Spleen (tissue), 11 donors: ENCODE data around the gene SORBS2. TPM values are rescaled to one million over a fixed set of nuclear protein-coding genes. Genes with fewer than 3 reads are reported as not detected.

ENCODE experiments used
- DNase-seq: peaks from one replicate; pipeline ENCODE4 v3.0.0-alpha.2; 2020
- H3K27ac ChIP-seq, 8 donors: fragments of 200-600 bp; sonication (generic) in 7 of 8; 1 replicate in 4 of 8; 2 replicates in 4 of 8; pipeline versions ENCODE4 v1.5.0 to v1.8.0; 2016 to 2021; ENCODE audit warnings: inconsistent platforms in 4 of 8, mild to moderate bottlenecking in 4 of 8, moderate library complexity in 1 of 8
- H3K27me3 ChIP-seq, 7 donors: fragments of 200-600 bp; sonication (generic) in 6 of 7; replicated peaks in 1 of 7; 1 replicate in 4 of 7; 2 replicates in 3 of 7; pipeline versions ENCODE4 v1.5.0 to v1.8.0; 2016 to 2021; ENCODE audit warnings: inconsistent platforms in 3 of 7, mild to moderate bottlenecking in 1 of 7
- H3K36me3 ChIP-seq, 6 donors: fragments of 200-600 bp; sonication (generic) in 5 of 6; 1 replicate in 4 of 6; 2 replicates in 2 of 6; pipeline versions ENCODE4 v1.5.0 to v1.8.0; 2016 to 2021; ENCODE audit warnings: inconsistent platforms in 2 of 6
- H3K4me1 ChIP-seq, 6 donors: fragments of 200-600 bp; sonication (generic) in 5 of 6; 1 replicate in 3 of 6; 2 replicates in 3 of 6; pipeline versions ENCODE4 v1.5.0 to v1.8.0; 2016 to 2021; ENCODE audit warnings: inconsistent platforms in 3 of 6
- H3K4me3 ChIP-seq, 8 donors: fragments of 200-600 bp; sonication (generic) in 7 of 8; 1 replicate in 4 of 8; 2 replicates in 4 of 8; pipeline versions ENCODE4 v1.5.0 to v1.8.0; 2016 to 2021; ENCODE audit warnings: inconsistent platforms in 4 of 8, mild to moderate bottlenecking in 4 of 8, moderate library complexity in 2 of 8
- H3K9me3 ChIP-seq, 8 donors: fragments of 200-600 bp; sonication (generic) in 7 of 8; 1 replicate in 4 of 8; 2 replicates in 4 of 8; pipeline versions ENCODE4 v1.5.0 to v1.8.0; 2016 to 2021; ENCODE audit warnings: inconsistent platforms in 4 of 8
- CTCF ChIP-seq, 11 experiments: fragments of 200-600 bp in 7 of 11; fragments of 450-650 bp in 4 of 11; sonication (generic) in 4 of 11; IDR thresholded peaks in 8 of 11; conservative IDR thresholded peaks in 3 of 11; 1 replicate in 7 of 11; 2 replicates in 4 of 11; pipeline versions ENCODE4 v1.4.0 to v1.8.0; 2016 to 2021; ENCODE audit warnings: antibody characterized with exemption in 11 of 11, inconsistent platforms in 4 of 11, mild to moderate bottlenecking in 1 of 11
- POLR2A ChIP-seq, 3 donors: fragments of 450-650 bp; IDR thresholded peaks; one replicate each; pipeline ENCODE4 v1.5.1; 2017; ENCODE audit warnings: antibody characterized with exemption in 3 of 3, mild to moderate bottlenecking in 1 of 3
- POLR2AphosphoS5 ChIP-seq, 3 donors: sonication (generic); formaldehyde crosslinking; IDR thresholded peaks; one replicate each; pipeline ENCODE4 v1.5.1; 2017; ENCODE audit warnings: antibody characterized with exemption in 3 of 3
- WGBS, 5 donors: extraction: QIAGEN DNeasy Blood & Tissue Kit in 3 of 5; methylation state at CpG; one replicate each; pipeline versions ENCODE4 v1.1.5 to v1.1.7; 2013 to 2018; 5-methylcytosine and 5-hydroxymethylcytosine counted together
- intact Hi-C: fragments of 100-400 bp; cut with DNase I; formaldehyde crosslinking; loops from one replicate; pipeline ENCODE4 v1.15.0; 2023; ENCODE audit warnings: low total_unique reads
- polyA plus RNA-seq, 3 donors: library from polyadenylated mRNA; stranded (reverse); fragments of 200-250 nt; gene quantifications; one replicate each; pipeline ENCODE4 v1.2.1, GENCODE V29; 2013
- total RNA-seq, 7 donors: library from RNA; depleted of rRNA in 3 of 7; stranded (reverse); fragments of >200 nt in 3 of 7; fragmentation: NEBNext Ultra II Directional in 4 of 7; extraction: Animal tissue kit (Norgen Biotek cat#: 25700) in 4 of 7; gene quantifications; one replicate each; pipeline versions ENCODE4 v1.1.0 to v1.2.1, GENCODE V29; 2016 to 2021
- donor health status: healthy with polysubstance abuse.
- donor health status: DM: no; HTN: no; CAD: no; lungs with moderate emphysema.
- donor health status: DM: no; HTN: no; CAD: no.
- donor health status: Bipolar disorder and iron deficiency.
- donor health status: healthy.
- donor health status: DM: no; HTN: no; CAD: no.
- donor health status: DM: yes; HTN: yes; CAD: no.

Gene SORBS2
- total and polyA plus RNA-seq, 10 donors, result 5.9 to 128 (median 84.8) TPM

DNA sequence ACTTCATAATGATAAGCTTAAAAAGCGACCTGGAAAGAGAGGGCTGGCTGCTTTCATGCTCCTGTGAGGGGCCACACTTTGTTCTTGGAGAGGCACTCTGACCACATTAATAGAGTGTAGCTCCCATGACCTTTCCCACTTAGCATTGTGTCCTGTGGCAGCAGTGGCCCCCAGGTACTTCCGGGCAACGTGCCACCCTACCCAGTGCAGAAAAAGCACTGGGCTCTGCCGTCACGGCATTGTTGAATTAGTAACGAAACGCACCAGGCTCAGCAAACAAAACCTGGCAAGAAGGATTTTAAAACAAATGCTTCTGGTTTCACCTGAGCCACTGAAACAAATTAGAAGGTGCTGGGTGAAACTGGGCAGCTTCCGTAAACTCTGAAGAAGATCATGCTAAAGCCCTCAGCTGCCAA, 5.4 kb upstream of the SORBS2 start:
- Histone ChIP-seq H3K4me3 (no peak overlapping the region), H3K27ac (no peak overlapping the region), H3K4me1 (peaks cover 0 to 5% (median 0%) of the 10 kb centered on the region in 6 donors), H3K9me3 (peaks cover 0 to 4% (median 0%) of the 10 kb centered on the region in 8 donors), H3K36me3 (no peaks in the 10 kb centered on the region), H3K27me3 (no peaks in the 10 kb centered on the region)
- 56 to 92% (median 75%) methylated on average over 8 of the region's 8 CpGs for WGBS, 5 donors
- DNase-seq, result no peak
- TF ChIP-seq POLR2AphosphoS5 (IDR thresholded peaks at IDR 0.05) (peak in 2 of 3 donors; percentile 17 to 34), CTCF (IDR thresholded peaks at IDR 0.05 in 8 of 11, conservative IDR thresholded peaks at IDR 0.05 in 3 of 11) (no peak)
- intact Hi-C loops, result no loop called here

DNA sequence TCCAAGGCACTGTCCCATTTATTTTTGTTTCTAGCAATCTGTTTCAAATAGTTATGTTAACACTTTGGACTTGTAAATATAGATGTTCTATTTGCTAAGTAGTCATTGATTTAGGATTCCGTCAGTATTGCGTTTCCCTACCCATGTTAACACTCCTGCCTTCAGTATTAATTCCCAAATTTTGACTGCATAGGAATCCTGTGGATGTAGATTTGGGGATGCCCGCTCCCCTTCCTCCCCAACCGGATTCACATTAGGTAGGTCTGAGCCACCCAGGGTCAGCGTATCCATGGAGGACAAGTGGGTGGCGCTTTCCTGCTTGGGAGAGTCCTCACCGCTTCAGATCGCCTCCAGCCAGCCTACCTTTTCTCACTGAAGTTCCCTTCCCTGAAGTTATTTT, 1.1 kb upstream of the SORBS2 start:
- no peaks in the 10 kb centered on the region for H3K36me3 ChIP-seq
- H3K4me1 ChIP-seq, result peaks cover 0 to 12% (median 5%) of the 10 kb centered on the region in 6 donors
- TF ChIP-seq POLR2A (IDR thresholded peaks at IDR 0.05) (no peak), CTCF (IDR thresholded peaks at IDR 0.05 in 8 of 11, conservative IDR thresholded peaks at IDR 0.05 in 3 of 11) (no peak), POLR2AphosphoS5 (IDR thresholded peaks at IDR 0.05) (no peak)
- WGBS, 5 donors, result 93 to 98% (median 95%) methylated on average over 8 of the region's 8 CpGs
- intact Hi-C loops, result no loop called here
- H3K27me3 ChIP-seq, result peaks cover 0 to 6% (median 0%) of the 10 kb centered on the region in 7 donors
- DNase-seq, result no peak
- no peaks in the 10 kb centered on the region for H3K9me3 ChIP-seq
- H3K4me3 ChIP-seq, result no peak overlapping the region
- no peak overlapping the region for H3K27ac ChIP-seq

- H3K4me3 ChIP-seq, result peak overlapping the region in 6 of 8 donors; percentile 2 to 64 (median 30)
- intact Hi-C loops, result no loop called here
- H3K27me3 ChIP-seq, result peaks cover 0 to 6% (median 0%) of the 10 kb centered on the region in 7 donors
- no peak for DNase-seq
- TF ChIP-seq POLR2AphosphoS5 (IDR thresholded peaks at IDR 0.05), result no peak
- TF ChIP-seq CTCF (IDR thresholded peaks at IDR 0.05 in 8 of 11, conservative IDR thresholded peaks at IDR 0.05 in 3 of 11), result no peak
- TF ChIP-seq POLR2A (IDR thresholded peaks at IDR 0.05), result no peak
- WGBS, 5 donors, result 75 to 86% (median 79%) methylated on average over 13 of the region's 13 CpGs
- H3K36me3 ChIP-seq, result no peaks in the 10 kb centered on the region
- peak overlapping the region in 7 of 8 donors; percentile 26 to 70 (median 56) for H3K27ac ChIP-seq
- H3K4me1 ChIP-seq, result peaks cover 0 to 11% (median 4%) of the 10 kb centered on the region in 6 donors
- H3K9me3 ChIP-seq, result no peaks in the 10 kb centered on the region
Measured at GRCh38 chr4:185810746-185811508, 1.1 kb downstream of the SORBS2 start.

- Histone ChIP-seq H3K4me3 (peak overlapping the region in 4 of 8 donors; percentile 4 to 64 (median 40)), H3K9me3 (no peaks in the 10 kb centered on the region), H3K27me3 (peaks cover 0 to 6% (median 0%) of the 10 kb centered on the region in 7 donors), H3K4me1 (peaks cover 0 to 11% (median 4%) of the 10 kb centered on the region in 6 donors), H3K36me3 (no peaks in the 10 kb centered on the region), H3K27ac (peak overlapping the region in 5 of 8 donors; percentile 7 to 70 (median 42))
- intact Hi-C loops, result no loop called here
- 68 to 87% (median 73%) methylated on average over 4 of the region's 4 CpGs for WGBS, 5 donors
- TF ChIP-seq CTCF (IDR thresholded peaks at IDR 0.05 in 8 of 11, conservative IDR thresholded peaks at IDR 0.05 in 3 of 11) (no peak), POLR2A (IDR thresholded peaks at IDR 0.05) (no peak), POLR2AphosphoS5 (IDR thresholded peaks at IDR 0.05) (no peak)
- DNase-seq, result no peak
Measured at GRCh38 chr4:185809533-185810071, 2.4 kb downstream of the SORBS2 start.
